BLaER1 (cell line): ENCODE measurements around the gene DGKD.

Source experiments
- H3K27ac ChIP-seq: shearing (Covaris generic); formaldehyde crosslinking; 2 replicates; pipeline ENCODE4 v1.8.1; 2022
- H3K27me3 ChIP-seq: shearing (Covaris generic); formaldehyde crosslinking; 2 replicates; pipeline ENCODE4 v1.8.1; 2022
- H3K36me3 ChIP-seq: shearing (Covaris generic); formaldehyde crosslinking; 2 replicates; pipeline ENCODE4 v1.8.1; 2022
- H3K4me1 ChIP-seq: shearing (Covaris generic); formaldehyde crosslinking; 2 replicates; pipeline ENCODE4 v1.8.1; 2022
- H3K4me2 ChIP-seq: shearing (Covaris generic); formaldehyde crosslinking; 2 replicates; pipeline ENCODE4 v1.8.1; 2022
- H3K4me3 ChIP-seq: shearing (Covaris generic); formaldehyde crosslinking; 2 replicates; pipeline ENCODE4 v1.8.1; 2022
- H3K9ac ChIP-seq: shearing (Covaris generic); formaldehyde crosslinking; 2 replicates; pipeline ENCODE4 v1.8.1; 2022
- H3K9me3 ChIP-seq: shearing (Covaris generic); formaldehyde crosslinking; 2 replicates; pipeline ENCODE4 v1.8.1; 2022
- H4K20me1 ChIP-seq: shearing (Covaris generic); formaldehyde crosslinking; 2 replicates; pipeline ENCODE4 v1.8.1; 2022
- Cebpa-rat ChIP-seq: shearing (Covaris generic); IDR thresholded peaks from 2 replicates; pipeline ENCODE4 v1.8.1; 2022

DGKD gene

GRCh38 chr2:233442028-233442310, 87.7 kb downstream of the DGKD start:
- H3K9ac ChIP-seq, result no peak overlapping the region
- no peaks in the 10 kb centered on the region for H3K9me3 ChIP-seq
- H3K4me3 ChIP-seq, result no peak overlapping the region
- TF ChIP-seq Cebpa-rat, result no peak
- peaks cover 100% of the 10 kb centered on the region for H4K20me1 ChIP-seq
- 0 out of 2 replicates have a peak, but pooled peaks cover 6% of the 10 kb centered on the region for H3K4me1 ChIP-seq
- H3K27me3 ChIP-seq, result no peaks in the 10 kb centered on the region
- no peak overlapping the region for H3K4me2 ChIP-seq
- H3K27ac ChIP-seq, result no peak overlapping the region
- peaks cover 100% of the 10 kb centered on the region for H3K36me3 ChIP-seq

- H3K36me3 ChIP-seq, result peaks cover 100% of the 10 kb centered on the region
- H3K9ac ChIP-seq, result no peak overlapping the region
- H3K4me1 ChIP-seq, result 0 out of 2 replicates have a peak, but pooled peaks cover 6% of the 10 kb centered on the region
- H3K4me3 ChIP-seq, result no peak overlapping the region
- H3K4me2 ChIP-seq, result no peak overlapping the region
- no peaks in the 10 kb centered on the region for H3K9me3 ChIP-seq
- TF ChIP-seq Cebpa-rat, result no peak
- peaks cover 100% of the 10 kb centered on the region for H4K20me1 ChIP-seq
- no peak overlapping the region for H3K27ac ChIP-seq
- no peaks in the 10 kb centered on the region for H3K27me3 ChIP-seq
Measured at GRCh38 chr2:233443511-233444183, 89.4 kb downstream of the DGKD start.

- Histone ChIP-seq H3K4me2 (no peak overlapping the region), H4K20me1 (peaks cover 100% of the 10 kb centered on the region), H3K36me3 (peaks cover 100% of the 10 kb centered on the region), H3K4me1 (0 out of 2 replicates have a peak, but pooled peaks cover 6% of the 10 kb centered on the region), H3K27ac (no peak overlapping the region), H3K9ac (no peak overlapping the region), H3K9me3 (no peaks in the 10 kb centered on the region), H3K4me3 (no peak overlapping the region), H3K27me3 (no peaks in the 10 kb centered on the region)
- no peak for TF ChIP-seq Cebpa-rat
Measured at GRCh38 chr2:233444501-233444900, 90.2 kb downstream of the DGKD start.

GRCh38 chr2:233445152-233445830, 91.0 kb downstream of the DGKD start:
- Histone ChIP-seq H3K4me1 (0 out of 2 replicates have a peak, but pooled peaks cover 6% of the 10 kb centered on the region), H4K20me1 (peaks cover 100% of the 10 kb centered on the region), H3K36me3 (peaks cover 100% of the 10 kb centered on the region), H3K27me3 (no peaks in the 10 kb centered on the region), H3K4me2 (no peak overlapping the region), H3K4me3 (no peak overlapping the region), H3K27ac (no peak overlapping the region), H3K9ac (no peak overlapping the region), H3K9me3 (no peaks in the 10 kb centered on the region)
- TF ChIP-seq Cebpa-rat, result no peak

GRCh38 chr2:233446121-233446520, 91.8 kb downstream of the DGKD start:
- H3K27ac ChIP-seq, result no peak overlapping the region
- peaks cover 100% of the 10 kb centered on the region for H3K36me3 ChIP-seq
- H3K9me3 ChIP-seq, result no peaks in the 10 kb centered on the region
- no peak overlapping the region for H3K4me2 ChIP-seq
- no peaks in the 10 kb centered on the region for H3K27me3 ChIP-seq
- TF ChIP-seq Cebpa-rat, result no peak
- peaks cover 100% of the 10 kb centered on the region for H4K20me1 ChIP-seq
- no peak overlapping the region for H3K4me3 ChIP-seq
- H3K4me1 ChIP-seq, result 0 out of 2 replicates have a peak, but pooled peaks cover 6% of the 10 kb centered on the region
- H3K9ac ChIP-seq, result no peak overlapping the region

GRCh38 chr2:233446606-233447305, 92.5 kb downstream of the DGKD start:
- H3K4me2 ChIP-seq, result no peak overlapping the region

GRCh38 chr2:233447506-233448219, 93.4 kb downstream of the DGKD start:
- Histone ChIP-seq H3K27me3 (no peaks in the 10 kb centered on the region), H3K9ac (no peak overlapping the region), H4K20me1 (peaks cover 99% of the 10 kb centered on the region), H3K4me1 (no peaks in the 10 kb centered on the region), H3K4me2 (no peak overlapping the region), H3K27ac (no peak overlapping the region), H3K4me3 (no peak overlapping the region), H3K36me3 (peaks cover 100% of the 10 kb centered on the region), H3K9me3 (no peaks in the 10 kb centered on the region)
- TF ChIP-seq Cebpa-rat, result no peak

More at GRCh38 chr2:233446606-233447305, 92.5 kb downstream of the DGKD start:
- peaks cover 99% of the 10 kb centered on the region for H4K20me1 ChIP-seq
- no peaks in the 10 kb centered on the region for H3K4me1 ChIP-seq
- no peak overlapping the region for H3K9ac ChIP-seq
- no peak overlapping the region for H3K4me3 ChIP-seq
- H3K36me3 ChIP-seq, result peaks cover 100% of the 10 kb centered on the region
- H3K9me3 ChIP-seq, result no peaks in the 10 kb centered on the region
- H3K27me3 ChIP-seq, result no peaks in the 10 kb centered on the region
- no peak overlapping the region for H3K27ac ChIP-seq
- no peak for TF ChIP-seq Cebpa-rat

GRCh38 chr2:233448220-233448559, 93.9 kb downstream of the DGKD start:
- no peak overlapping the region for H3K4me2 ChIP-seq
- TF ChIP-seq Cebpa-rat, result no peak
- H3K9ac ChIP-seq, result no peak overlapping the region
- peaks cover 100% of the 10 kb centered on the region for H3K36me3 ChIP-seq
- H3K27me3 ChIP-seq, result no peaks in the 10 kb centered on the region
- H3K27ac ChIP-seq, result no peak overlapping the region
- H3K4me1 ChIP-seq, result no peaks in the 10 kb centered on the region
- peaks cover 99% of the 10 kb centered on the region for H4K20me1 ChIP-seq
- H3K9me3 ChIP-seq, result no peaks in the 10 kb centered on the region
- no peak overlapping the region for H3K4me3 ChIP-seq

- peaks cover 100% of the 10 kb centered on the region for H3K36me3 ChIP-seq
- no peak overlapping the region for H3K27ac ChIP-seq
- no peaks in the 10 kb centered on the region for H3K4me1 ChIP-seq
- no peak overlapping the region for H3K4me3 ChIP-seq
- no peak for TF ChIP-seq Cebpa-rat
- peaks cover 99% of the 10 kb centered on the region for H4K20me1 ChIP-seq
- H3K9ac ChIP-seq, result no peak overlapping the region
- H3K9me3 ChIP-seq, result no peaks in the 10 kb centered on the region
- H3K4me2 ChIP-seq, result no peak overlapping the region
- H3K27me3 ChIP-seq, result no peaks in the 10 kb centered on the region
Measured at GRCh38 chr2:233448575-233448974, 94.3 kb downstream of the DGKD start.
